ENCODE data around the gene A4GALT.

- no peak for TF ChIP-seq EZH2 (IDR thresholded peaks at IDR 0.05; ENCODE audit: insufficient read depth, poor library complexity, severe bottlenecking)
- no peak for TF ChIP-seq EZH2phosphoT487 (IDR thresholded peaks at IDR 0.05; ENCODE audit: insufficient read depth, low read depth)
These were observed 49.7 kb upstream of the A4GALT start for GRCh38 chr22:42770448-42770726.
